ENCODE data around the gene DPYD.

GRCh38 chr1:97385536-97386277 lies 535.1 kb downstream of the DPYD start:
- no peak for TF ChIP-seq POLR2AphosphoS5 (IDR thresholded peaks at IDR 0.05; ENCODE audit: low read length)
- TF ChIP-seq SRF (IDR thresholded peaks at IDR 0.05; ENCODE audit: low read depth in 2 of 2, low read length in 2 of 2), result no peak
- TF ChIP-seq NR2C2 (IDR thresholded peaks at IDR 0.05; ENCODE audit: borderline replicate concordance, control insufficient read depth, insufficient read length, low read depth), result no peak
- TF ChIP-seq MYC (IDR thresholded peaks at IDR 0.05; ENCODE audit: insufficient read depth, insufficient read length, insufficient replicate concordance, low read length, severe bottlenecking), result no peak
- no peak for TF ChIP-seq MAX (IDR thresholded peaks at IDR 0.05; ENCODE audit: low read depth, low read length)

Measured in GM12878 (cell line).